Hematopoietic multipotent progenitor cell treated with erythropoietin and hydrocortisone succinate and interleukin-3 and kit ligand, for 8 days (in vitro differentiated cells): Measurements from ENCODE around the gene THEM5.
"Not testable (repeated sequence)": the region's sequence is repeated elsewhere in the genome, so short reads cannot be mapped to it uniquely, and the experiment has no call there.

Experiments used
- DNase-seq: peaks from one replicate; pipeline ENCODE4 v3.0.0-alpha.2; 2015

Gene THEM5, protein sequence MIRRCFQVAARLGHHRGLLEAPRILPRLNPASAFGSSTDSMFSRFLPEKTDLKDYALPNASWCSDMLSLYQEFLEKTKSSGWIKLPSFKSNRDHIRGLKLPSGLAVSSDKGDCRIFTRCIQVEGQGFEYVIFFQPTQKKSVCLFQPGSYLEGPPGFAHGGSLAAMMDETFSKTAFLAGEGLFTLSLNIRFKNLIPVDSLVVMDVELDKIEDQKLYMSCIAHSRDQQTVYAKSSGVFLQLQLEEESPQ

DNA sequence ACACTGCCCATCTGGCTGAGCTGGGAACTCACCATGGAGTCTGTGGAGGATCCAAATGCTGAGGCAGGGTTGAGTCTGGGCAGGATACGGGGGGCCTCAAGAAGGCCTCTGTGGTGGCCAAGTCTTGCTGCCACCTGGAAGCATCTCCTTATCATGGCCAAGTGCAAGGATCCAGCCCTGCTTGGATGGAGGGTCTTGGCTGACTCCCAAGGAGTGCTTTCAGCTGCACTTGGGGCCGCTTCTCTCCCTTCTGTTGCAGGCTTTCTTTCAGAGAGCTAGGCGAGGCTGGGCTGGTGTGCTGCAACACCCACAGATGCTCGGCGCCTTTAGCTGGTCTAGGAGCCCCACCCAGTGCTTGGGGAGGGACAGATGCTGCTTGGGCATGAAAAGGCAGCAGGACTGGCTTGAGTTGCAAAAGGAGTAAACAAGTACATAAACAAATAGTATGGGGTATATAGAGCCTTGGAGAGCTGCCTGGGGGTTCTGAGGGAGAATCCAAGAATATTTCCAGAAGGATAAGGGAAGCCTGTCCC is at the start of gene THEM5:
THEM5 (minus strand) TSS at position 302 of the 533 bp plus-strand sequence; CDS start at position 155, 147 bp downstream.
- DNase-seq: peak; percentile 60

DNA sequence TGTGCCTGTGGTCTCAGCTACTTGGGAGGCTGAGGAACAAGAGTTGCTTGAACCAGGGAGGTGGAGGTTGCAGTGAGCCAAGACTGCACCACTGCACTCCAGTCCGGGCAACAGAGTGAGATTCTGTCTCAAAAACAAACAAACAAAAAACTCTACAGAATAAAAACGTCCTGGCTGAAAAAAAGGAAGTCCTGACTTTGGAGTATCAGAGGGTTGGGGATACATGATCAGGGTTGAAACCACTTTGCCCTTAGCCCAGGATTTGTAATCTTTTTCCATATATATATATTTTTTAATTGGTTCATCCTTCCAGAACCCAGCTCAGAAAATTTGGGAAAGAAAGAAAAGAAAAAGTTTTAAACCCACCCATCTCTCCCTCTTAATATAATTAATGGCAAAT is 49.3 kb upstream of the THEM5 start:
- DNase-seq: no peak

DNA sequence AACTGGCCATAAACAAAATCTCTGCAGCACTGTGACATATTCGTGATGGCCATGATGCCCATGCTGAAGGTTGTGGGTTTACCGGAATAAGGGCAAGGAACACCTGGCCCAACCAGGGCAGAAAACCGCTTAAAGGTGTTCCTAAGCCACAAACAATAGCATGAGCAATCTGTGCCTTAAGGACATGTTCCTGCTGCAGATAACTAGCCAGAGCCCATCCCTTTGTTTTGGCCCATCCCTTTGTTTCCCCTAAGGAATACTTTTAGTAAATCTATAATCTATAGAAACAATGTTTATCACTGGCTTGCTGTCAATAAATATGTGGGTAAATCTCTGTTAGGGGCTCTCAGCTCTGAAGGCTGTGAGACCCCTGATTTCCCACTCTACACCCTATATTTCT is 47.3 kb upstream of the THEM5 start:
- DNase-seq: not testable (repeated sequence)

DNA sequence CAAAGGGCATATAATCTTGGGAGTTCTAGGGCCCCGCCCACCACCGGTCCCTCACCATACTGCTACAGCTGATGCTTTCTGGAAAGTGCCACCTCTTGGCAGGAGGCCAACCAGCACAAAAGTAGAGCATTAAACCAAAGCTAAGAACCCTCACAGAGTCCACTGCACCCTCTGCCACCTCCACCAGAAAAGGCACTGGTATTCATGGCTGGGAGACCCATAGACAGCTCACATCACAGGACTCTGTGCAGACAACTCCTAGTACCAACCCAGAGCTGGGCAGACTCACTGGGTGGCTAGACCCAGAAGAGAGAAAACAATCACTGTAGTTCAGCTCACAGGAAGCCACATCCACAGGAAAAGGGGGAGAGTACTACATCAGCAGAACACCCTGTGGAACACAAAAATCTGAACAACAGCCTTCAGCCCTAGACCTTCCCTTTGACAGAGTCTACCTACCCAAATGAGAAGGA is 45.0 kb upstream of the THEM5 start:
- peak; percentile 46 for DNase-seq

DNA sequence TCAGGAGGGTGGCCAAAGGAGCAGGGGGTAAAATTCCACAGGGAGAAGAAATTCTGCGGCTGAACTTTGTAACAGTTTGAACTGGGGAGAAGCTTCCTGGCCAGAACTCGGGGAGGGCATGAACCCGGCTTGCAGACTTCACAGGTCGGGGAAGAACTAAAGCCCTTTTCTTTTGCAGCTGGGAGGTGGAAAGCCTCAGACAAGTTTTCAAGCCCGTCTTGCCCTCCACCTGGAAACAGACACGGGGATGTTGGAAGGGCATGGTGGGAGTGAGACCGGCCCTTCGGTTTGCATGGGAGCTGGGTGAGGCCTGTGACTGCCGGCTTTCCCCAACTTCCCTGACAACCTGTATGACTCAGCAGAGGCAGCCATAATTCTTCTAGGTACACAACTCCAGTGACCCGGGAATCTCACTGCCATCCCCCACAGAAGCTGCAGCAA is 44.5 kb upstream of the THEM5 start:
- DNase-seq: no peak

DNA sequence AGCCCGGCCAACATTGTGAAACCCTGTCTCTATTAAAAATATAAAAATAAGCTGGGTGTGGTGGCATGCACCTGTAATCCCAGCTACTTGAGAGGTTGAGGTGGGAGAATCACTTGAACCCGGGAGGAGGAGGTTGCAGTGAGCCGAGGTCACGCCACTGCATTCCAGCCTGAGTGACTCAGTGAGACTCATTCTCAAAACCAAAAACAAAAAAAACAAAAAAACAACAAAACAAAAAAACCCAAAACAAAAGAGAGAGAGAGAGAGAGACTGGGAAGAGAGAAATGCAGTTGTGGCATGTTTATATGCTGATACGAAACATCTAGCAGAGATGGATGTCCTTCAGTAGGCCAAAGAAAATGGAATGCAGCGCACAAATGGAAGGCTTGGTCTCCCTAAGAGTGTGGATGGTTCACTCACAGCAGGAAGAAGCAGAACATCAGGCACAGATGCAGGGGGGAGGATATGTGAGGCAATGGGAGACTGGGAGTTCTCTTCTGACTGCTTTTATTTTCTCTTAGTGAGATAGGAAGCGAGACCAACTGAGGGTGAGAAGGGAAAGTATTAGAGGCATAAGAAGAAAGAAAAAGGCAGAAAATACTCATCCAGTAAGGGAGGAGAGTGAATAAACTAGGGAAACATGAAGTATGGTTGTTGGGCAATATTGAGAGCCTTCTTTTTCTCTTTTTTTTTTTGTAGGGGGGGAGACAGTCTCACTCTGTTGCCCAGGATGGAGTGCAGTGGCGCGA is 39.8 kb upstream of the THEM5 start:
- DNase-seq: no peak

DNA sequence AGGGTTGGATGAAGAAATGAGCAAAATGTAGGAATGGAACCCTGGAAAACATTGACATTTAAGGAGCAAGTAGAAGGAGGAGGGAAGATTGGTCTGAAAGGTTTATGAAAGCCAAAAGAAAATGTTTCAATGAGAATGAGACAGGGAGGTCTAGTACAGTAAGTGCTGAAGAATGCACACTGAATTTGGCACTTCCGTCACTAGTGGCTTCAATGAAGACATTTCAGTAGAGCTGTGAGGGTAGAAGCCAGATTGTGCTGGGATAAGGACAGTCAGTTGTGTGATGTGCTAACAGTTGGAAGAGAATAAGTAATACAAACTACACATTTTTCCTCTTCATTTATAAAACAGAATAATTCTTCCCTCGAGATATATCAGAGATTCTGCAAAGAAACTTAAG is 38.7 kb upstream of the THEM5 start:
- DNase-seq: no peak

DNA sequence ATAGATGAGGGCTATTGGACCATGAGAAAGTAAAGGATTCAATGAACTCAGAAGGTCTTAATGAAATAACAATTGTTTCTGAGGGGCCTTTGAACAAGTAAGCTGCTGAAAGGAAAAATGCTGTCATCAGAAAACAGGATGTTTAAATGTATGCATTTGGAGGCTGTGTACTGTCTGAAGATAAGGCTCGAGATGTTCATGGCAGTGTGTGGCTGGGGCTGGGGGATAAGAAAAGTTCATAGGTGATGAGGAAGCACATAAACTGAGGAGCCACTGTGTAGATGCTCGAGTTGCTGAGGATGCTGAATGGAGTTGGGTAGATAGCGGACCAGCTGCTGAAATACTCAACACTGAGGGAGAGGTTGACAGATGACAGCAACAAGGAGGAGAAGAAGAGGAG is 38.0 kb upstream of the THEM5 start:
- no peak for DNase-seq

DNA sequence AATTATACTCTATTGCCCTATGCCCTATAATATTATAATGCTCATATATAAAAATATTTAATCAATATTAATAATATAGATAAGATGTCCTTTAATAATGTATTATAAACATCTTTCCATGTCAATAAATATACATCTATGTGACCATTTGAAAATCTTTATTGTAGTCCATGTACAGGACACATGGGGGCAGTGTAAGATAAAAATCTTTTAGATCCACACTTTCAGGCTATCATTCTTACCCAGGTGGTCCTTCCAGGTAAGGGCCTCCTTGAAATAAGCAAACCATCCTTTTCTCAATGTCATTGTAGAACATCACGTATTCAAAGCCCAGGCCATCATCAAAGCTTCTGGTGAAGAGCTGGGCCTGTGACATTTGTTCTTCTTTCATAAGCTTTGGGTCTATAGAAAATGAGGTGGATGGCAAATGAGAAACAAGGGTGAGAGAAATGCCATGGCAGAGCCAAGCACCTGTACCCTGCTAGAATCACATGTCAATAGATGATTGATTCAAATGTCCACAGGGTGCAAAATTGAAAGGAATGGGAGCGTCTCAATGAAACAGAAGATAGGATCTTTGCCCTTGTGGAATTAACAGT is 35.6 kb upstream of the THEM5 start:
- peak; percentile 19 for DNase-seq

DNA sequence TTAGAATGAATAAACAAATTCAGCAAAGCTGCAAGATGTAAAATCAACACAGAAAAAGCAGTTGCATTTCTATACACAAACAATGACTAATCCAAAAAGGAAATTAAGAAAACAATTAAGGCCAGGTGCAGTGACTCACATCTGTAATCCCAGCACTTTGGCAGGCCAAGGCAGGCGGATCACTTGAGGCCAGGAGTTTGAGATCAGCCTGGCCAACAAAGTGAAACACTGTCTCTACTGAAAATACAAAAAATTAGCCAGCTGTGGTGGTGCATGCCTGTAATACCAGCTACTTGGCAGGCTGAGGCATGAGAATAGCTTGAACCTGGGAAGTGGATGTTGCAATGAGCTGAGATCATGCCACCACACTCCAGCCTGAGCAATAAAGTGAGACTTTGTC is 33.5 kb upstream of the THEM5 start:
- DNase-seq: no peak

DNA sequence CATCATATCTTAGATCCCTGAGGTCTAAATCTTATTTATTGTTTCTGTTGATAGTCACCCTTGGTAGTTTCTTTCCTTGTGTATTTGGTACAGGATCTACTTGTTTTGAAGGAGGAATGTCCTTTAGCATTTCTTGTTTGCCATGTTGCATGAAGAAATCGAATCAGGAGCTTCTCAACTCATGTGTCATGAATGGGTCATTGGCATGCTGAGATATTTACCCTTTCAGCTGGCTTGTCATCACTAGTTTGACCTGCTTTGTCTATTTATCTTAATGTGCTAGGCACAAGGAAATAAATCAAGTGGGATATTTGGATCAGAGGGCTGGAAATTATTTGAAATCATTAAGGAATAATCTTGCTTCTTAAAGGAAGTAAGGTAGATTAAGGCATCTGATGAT is 32.0 kb upstream of the THEM5 start:
- DNase-seq: no peak

DNA sequence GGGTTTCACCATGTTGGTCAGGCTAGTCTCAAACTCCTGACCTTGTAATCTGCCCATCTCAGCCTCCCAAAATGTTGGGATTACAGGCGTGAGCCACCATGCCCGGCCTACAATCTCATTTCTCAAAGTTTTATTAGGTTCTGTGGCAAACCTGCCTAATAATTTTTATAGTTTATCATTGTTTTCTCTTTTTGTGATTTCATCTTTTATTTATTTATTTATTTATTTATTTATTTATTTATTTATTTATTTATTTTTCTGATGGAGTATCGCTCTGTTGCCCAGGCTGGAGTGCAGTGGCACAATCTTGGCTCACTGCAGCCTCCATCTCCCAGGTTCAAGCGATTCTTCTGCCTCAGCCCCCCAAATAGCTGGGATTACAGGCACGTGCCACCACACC is 31.4 kb upstream of the THEM5 start:
- DNase-seq: not testable (repeated sequence)

DNA sequence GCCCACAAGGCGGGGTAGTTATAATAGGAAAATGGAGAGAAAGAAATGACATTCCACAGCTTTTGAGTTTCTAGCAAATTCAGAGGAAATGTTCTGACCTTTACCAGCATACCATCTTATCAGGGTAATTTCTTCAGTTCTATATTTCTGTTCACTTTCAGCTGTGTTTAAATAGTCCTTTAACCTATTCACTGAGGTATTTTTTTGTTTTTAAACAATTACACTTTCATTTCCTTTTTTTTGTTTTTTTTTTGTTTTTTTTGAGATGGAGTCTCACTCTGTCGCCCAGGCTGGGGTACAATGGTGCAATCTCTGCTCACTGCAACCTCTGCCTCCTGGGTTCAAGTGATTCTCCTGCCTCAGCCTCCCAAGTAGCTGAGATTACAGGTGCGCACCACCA is 30.9 kb upstream of the THEM5 start:
- DNase-seq: not testable (repeated sequence)

DNA sequence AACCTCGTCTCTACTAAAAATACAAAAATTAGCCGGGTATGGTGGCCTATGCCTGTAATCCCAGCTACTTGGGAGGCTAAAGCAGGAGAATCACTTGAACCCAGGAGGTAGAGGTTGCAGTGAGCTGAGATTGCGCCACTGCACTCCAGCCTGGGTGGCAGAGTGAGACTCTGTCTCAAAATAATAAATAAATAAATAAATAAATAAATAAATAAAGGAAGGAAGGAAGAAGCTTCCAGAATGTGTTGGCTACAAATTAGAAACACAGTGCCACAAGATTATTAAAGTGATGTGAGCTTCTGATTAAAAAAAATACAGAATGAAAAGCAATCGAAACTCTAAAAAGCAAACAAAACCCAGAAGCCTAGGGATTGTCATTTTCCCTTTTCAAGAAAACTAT is 30.4 kb upstream of the THEM5 start:
- not testable (repeated sequence) for DNase-seq

DNA sequence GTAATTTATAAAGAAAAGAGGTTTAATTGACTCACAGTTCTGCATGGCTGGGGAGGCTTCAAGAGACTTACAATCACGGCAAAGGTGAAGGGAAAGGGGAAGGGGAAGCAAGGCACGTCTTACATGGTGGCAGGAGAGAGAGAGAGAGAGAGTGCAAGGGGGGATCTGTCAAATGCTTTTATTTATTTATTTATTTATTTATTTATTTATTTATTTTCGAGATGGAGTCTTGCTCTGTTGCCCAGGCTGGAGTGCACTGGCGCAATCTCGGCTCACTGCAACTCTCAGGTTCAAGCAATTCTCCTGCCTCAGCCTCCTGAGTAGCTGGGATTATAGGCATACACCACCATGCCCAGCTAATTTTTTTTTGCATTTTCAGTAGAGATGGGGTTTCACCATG is 29.4 kb upstream of the THEM5 start:
- DNase-seq: not testable (repeated sequence)

DNA sequence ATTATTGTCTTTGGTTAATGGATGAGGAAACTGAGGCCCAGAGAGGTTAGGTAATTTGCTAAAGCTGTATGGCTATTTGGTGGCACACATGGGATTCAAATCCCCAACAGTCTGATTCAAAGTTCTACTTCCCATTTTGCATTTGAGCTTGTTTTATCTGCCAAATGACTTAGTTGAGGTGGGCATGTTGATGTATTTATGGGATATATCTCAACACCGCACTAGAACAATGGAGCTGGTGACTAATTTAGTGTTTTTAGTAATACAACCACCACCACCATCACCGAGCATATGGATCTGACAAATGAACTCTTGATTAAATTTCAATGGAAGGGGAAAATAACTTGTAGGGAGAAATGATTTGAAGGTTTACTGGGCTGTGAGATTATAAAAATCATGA is 29.0 kb upstream of the THEM5 start:
- no peak for DNase-seq

DNA sequence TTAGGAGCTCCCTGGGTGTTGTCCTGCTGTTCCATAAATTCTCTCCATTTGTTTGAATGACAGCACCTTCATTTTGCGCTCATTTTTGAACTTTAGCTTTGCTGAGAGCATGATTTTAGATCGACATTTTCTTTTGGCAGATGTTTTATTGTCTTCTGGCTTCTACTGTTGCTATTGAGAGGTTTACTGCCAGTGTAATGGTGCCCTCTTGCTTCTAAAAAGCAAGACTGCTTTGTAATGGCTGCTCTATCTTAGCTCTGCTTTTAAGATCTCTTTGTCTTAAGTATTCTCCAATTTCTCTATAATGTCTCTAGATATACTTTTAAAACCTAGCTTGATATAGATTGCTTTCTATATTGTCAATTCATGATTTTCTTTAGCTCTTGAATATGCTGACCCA is 28.0 kb upstream of the THEM5 start:
- DNase-seq: no peak

DNA sequence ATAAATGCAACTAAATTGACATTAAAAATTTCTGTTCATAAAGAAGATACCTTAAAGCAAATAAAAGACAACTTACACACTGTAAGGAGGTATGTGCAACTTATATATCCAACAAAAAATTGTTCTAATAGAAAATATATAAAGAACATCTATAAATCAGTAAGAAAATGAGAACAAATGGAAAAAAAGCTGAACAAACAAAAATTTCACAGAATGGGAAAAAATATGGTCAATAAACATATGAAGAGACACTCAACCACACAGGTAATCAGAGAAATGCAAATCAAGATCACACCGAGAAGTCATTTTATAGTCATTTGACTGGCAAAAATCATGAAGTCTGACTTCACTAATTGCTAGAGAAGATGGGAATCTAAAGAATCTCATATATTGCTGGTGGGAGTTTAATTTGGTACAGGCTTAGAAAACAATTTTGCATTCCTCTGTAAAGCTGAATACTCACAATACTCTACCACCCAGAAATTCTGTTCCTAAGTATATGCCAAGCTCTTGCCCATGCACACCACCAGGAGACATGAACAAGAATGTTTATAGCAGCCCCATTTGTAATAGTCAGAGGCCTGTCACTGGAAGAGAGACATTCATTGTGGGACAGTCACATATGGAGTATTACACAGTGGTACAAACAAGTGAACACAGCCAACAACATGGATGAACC is 22.0 kb upstream of the THEM5 start:
- DNase-seq: no peak

DNA sequence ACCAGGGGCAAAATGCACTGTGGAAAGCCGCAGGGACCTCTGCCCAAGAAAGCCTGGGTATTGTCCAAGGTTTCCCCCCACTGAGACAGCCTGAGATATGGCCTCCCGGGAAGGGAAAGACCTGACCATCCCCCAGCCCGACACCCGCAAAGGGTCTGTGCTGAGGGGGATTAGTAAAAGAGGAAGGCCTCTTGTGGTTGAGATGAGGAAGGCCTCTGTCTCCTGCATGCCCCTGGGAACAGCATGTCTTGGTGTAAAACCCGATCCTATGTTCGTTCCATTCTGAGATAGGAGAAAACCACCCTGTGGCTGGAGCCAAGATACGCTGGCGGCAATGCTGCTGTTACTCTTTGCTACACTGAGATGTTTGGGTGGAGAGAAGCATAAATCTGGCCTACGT is 19.3 kb upstream of the THEM5 start:
- not testable (repeated sequence) for DNase-seq

DNA sequence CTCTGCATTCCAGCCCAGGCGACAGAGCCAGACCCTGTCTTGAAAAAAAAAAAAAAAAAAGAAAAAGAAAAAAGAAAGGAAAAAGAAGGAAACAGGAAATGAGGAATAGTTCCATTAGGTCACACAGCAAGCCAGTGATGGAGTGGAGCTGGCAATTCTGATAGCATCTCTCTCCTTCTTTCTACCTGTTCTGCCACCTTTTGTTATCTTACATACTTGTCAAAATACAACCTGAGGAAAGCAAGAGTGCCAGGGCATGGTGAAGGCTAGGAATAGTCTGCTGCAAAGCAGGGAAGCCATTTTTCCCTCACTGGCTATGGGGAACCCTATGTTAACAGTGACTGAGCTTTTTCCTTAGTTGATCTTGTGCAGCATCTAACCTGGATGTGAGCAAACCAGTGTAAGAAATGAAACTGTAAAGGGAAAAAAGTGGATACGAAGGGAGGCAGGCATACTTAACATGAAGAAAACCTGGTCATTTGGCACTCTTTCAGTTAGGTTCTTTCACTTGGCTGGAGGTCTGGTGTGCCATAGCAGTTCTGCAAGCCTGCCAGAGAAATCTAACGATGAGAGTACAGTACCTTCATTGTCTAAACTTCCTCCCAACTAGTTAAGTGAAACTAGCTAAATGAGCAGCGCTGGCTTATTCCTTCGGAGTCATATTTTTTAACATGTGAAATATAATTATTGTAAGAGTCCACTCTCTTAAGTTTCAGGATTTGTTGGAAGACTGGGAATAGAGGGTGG is 17.9 kb upstream of the THEM5 start:
- no peak for DNase-seq

DNA sequence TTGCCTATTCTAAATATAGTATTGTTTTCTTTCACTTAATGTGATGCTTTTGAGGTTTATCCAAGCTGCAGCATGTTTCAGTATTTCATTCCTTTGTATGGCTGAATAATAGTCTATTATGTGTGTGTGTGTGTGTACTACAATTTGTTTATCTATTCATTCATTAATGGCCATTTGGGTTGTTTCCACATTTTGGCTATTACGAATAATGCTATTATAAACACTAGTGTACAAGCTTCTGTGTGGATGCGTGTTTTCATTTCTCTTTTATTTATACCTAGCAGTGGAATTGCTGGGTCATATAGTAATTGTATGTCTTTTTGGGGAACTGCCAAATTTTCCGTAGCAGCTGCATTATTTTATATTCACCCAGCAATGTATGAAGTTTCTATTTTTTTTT is 15.0 kb upstream of the THEM5 start:
- no peak for DNase-seq

DNA sequence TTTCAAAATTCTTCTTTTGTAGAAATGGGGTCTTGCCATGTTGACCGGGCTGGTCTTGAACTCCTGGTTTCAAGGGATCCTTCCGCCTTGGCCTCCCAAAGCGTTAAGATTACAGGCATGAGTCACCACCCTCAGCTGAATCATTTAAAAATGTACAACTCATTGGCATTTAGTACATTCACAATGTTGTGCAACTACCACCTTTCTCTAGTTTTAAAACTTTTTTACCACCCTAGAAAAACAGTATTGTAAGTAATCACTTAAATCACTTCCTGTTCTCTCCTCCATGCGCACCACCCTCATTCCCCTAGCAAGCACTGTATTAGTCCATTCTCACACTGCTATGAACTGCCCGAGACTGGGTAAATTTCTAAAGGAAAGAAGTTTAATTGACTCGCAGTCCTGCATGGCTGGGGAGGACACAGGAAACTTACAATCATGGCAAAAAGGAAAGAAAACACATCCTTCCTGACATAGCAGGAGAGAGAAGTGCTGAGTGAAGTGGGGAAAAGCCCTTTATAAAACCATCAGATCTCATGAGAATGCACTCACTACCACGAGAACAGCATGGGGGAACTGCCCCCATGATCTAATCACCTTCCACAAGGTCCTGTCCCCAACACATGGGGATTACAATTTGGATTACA is 14.4 kb upstream of the THEM5 start:
- no peak for DNase-seq
